H1 (cell line): Measurements from ENCODE around the gene CDT1. TPM values are rescaled to one million over a fixed set of nuclear protein-coding genes. Genes with fewer than 3 reads are reported as not detected.

Experiments used
- CTCF ChIA-PET: fragments of 300-600 bp; sonication (Branson Sonifier 250); formaldehyde crosslinking; loops from one replicate; lab custom pipeline; 2021; ENCODE audit not compliant: partially characterized antibody; lab: Charles Lee
- POLR2A ChIA-PET: fragments of 300-600 bp; sonication (Branson Sonifier 250); formaldehyde crosslinking; loops from one replicate; lab custom pipeline; 2021; ENCODE audit warnings: inconsistent platforms; ENCODE audit not compliant: partially characterized antibody; lab: Charles Lee
- DNase-seq, 2 experiments: peaks; one replicate each; pipeline versions ENCODE4 v3.0.0 to v3.0.0-alpha.2; 2010 to 2022; ENCODE audit warnings: low spot score in 2 of 2, low read depth in 1 of 2, mixed read lengths in 1 of 2
- FAIRE-seq: peaks from 2 replicates; lab custom pipeline; 2011; peaks lifted over from hg19 to GRCh38; lab: Jason Lieb, UNC
- H2AFZ ChIP-seq: 2 replicates; pipeline ENCODE4 v1.8.1; 2012; ENCODE audit warnings: low read length, inconsistent platforms
- H2AK5ac ChIP-seq: 2 replicates; pipeline ENCODE4 v1.6.1; 2013; ENCODE audit warnings: low read depth, low read length
- H2BK120ac ChIP-seq: replicated peaks from 2 replicates; pipeline ENCODE3; 2013; ENCODE audit warnings: low read depth, low read length, inconsistent platforms
- H2BK12ac ChIP-seq: 2 replicates; pipeline ENCODE4 v1.6.1; 2013; ENCODE audit warnings: low read depth, low read length
- H2BK15ac ChIP-seq: 2 replicates; pipeline ENCODE4 v1.6.1; 2013; ENCODE audit warnings: low read length
- H2BK20ac ChIP-seq: 2 replicates; pipeline ENCODE4 v1.6.1; 2013; ENCODE audit warnings: low read length
- H2BK5ac ChIP-seq: 2 replicates; pipeline ENCODE4 v1.6.1; 2013; ENCODE audit warnings: low read depth, low read length
- H3K14ac ChIP-seq: 2 replicates; pipeline ENCODE4 v1.6.1; 2013; ENCODE audit warnings: inconsistent platforms; ENCODE audit not compliant: insufficient read length
- H3K18ac ChIP-seq: 2 replicates; pipeline ENCODE4 v1.6.1; 2013; ENCODE audit warnings: low read length; ENCODE audit errors: extremely low read depth
- H3K23ac ChIP-seq: 2 replicates; pipeline ENCODE4 v1.6.1; 2013; ENCODE audit warnings: inconsistent platforms; ENCODE audit not compliant: insufficient read length
- H3K23me2 ChIP-seq: 2 replicates; pipeline ENCODE4 v1.6.1; 2013; ENCODE audit warnings: low read depth, low read length
- H3K27ac ChIP-seq: 2 replicates; pipeline ENCODE4 v1.6.1; 2011; ENCODE audit warnings: low read depth, low read length, inconsistent platforms
- H3K27me3 ChIP-seq, 4 experiments: replicated peaks in 1 of 4; 1 replicate in 1 of 4; 2 replicates in 3 of 4; pipeline versions ENCODE4 v1.6.1 to v1.8.1; 2011 to 2013; ENCODE audit warnings: low read length in 3 of 4, mild to moderate bottlenecking in 3 of 4, inconsistent platforms in 2 of 4, mixed read lengths in 2 of 4, moderate library complexity in 1 of 4; ENCODE audit not compliant: control insufficient read depth in 3 of 4, insufficient read depth in 3 of 4; ENCODE audit errors: extremely low read depth in 1 of 4
- H3K36me3 ChIP-seq, 4 experiments: 2 replicates each; pipeline versions ENCODE4 v1.6.1 to v1.8.1; 2011 to 2013; ENCODE audit warnings: mild to moderate bottlenecking in 4 of 4, low read length in 3 of 4, moderate library complexity in 2 of 4, control low read depth in 1 of 4, inconsistent platforms in 1 of 4; ENCODE audit not compliant: insufficient read depth in 4 of 4, control insufficient read depth in 2 of 4
- H3K4ac ChIP-seq: replicated peaks from 2 replicates; pipeline ENCODE3; 2013; ENCODE audit warnings: low read length, low read depth, mixed read lengths, inconsistent platforms; ENCODE audit not compliant: insufficient read length
- H3K4me1 ChIP-seq, 4 experiments: replicated peaks in 1 of 4; 1 replicate in 1 of 4; 2 replicates in 3 of 4; pipeline versions ENCODE4 v1.6.1 to v1.8.1; 2011 to 2013; ENCODE audit warnings: low read length in 3 of 4, inconsistent platforms in 2 of 4, mixed read lengths in 1 of 4; ENCODE audit not compliant: insufficient read depth in 4 of 4, control insufficient read depth in 3 of 4
- H3K4me2 ChIP-seq, 2 experiments: 2 replicates each; pipeline versions ENCODE4 v1.6.1 to v1.8.1; 2011 to 2013; ENCODE audit warnings: low read depth in 2 of 2, low read length in 2 of 2, control low read depth in 1 of 2, inconsistent platforms in 1 of 2, mild to moderate bottlenecking in 1 of 2; ENCODE audit not compliant: insufficient read depth in 1 of 2
- H3K4me3 ChIP-seq, 4 experiments: fragments of 200-600, 300-600 bp in 1 of 4; sonication (generic), shearing (Covaris generic), sonication (Bioruptor Twin) in 1 of 4; 2 replicates each; pipeline versions ENCODE4 v1.5.1 to v1.8.1; 2011 to 2016; ENCODE audit warnings: low read length in 4 of 4, low read depth in 3 of 4, control low read depth in 2 of 4, inconsistent platforms in 2 of 4, mild to moderate bottlenecking in 2 of 4, mixed read lengths in 1 of 4, moderate library complexity in 1 of 4; ENCODE audit not compliant: insufficient read depth in 2 of 4; ENCODE audit errors: extremely low read depth in 1 of 4
- H3K56ac ChIP-seq: replicated peaks from 2 replicates; pipeline ENCODE3; 2013; ENCODE audit warnings: low read depth, mild to moderate bottlenecking, mixed read lengths, low read length, inconsistent platforms; ENCODE audit not compliant: insufficient read length
- H3K79me1 ChIP-seq: 2 replicates; pipeline ENCODE4 v1.6.1; 2013; ENCODE audit warnings: low read depth, low read length, control low read depth
- H3K79me2 ChIP-seq, 2 experiments: 2 replicates each; pipeline versions ENCODE4 v1.6.1 to v1.8.1; 2012 to 2013; ENCODE audit warnings: low read length in 2 of 2, mild to moderate bottlenecking in 2 of 2, inconsistent platforms in 1 of 2; ENCODE audit not compliant: insufficient read depth in 2 of 2, control insufficient read depth in 1 of 2
- H3K9ac ChIP-seq, 4 experiments: replicated peaks in 1 of 4; 1 replicate in 1 of 4; 2 replicates in 3 of 4; pipeline versions ENCODE4 v1.6.1 to v1.8.1; 2011 to 2013; ENCODE audit warnings: low read depth in 3 of 4, low read length in 3 of 4, control low read depth in 2 of 4, mild to moderate bottlenecking in 2 of 4, moderate library complexity in 2 of 4, inconsistent platforms in 1 of 4; ENCODE audit errors: extremely low read depth in 1 of 4
- H3K9me3 ChIP-seq, 2 experiments: 2 replicates each; pipeline versions ENCODE4 v1.6.1 to v1.8.1; 2012 to 2013; ENCODE audit warnings: mild to moderate bottlenecking in 2 of 2, moderate library complexity in 2 of 2, control low read depth in 1 of 2, inconsistent platforms in 1 of 2, low read depth in 1 of 2, low read length in 1 of 2, mixed read lengths in 1 of 2; ENCODE audit not compliant: insufficient read depth in 2 of 2
- H4K20me1 ChIP-seq, 2 experiments: replicated peaks in 1 of 2; 2 replicates each; pipeline versions ENCODE3 to v1.8.1; 2011 to 2013; ENCODE audit warnings: inconsistent platforms in 2 of 2, low read length in 2 of 2, mild to moderate bottlenecking in 1 of 2; ENCODE audit not compliant: insufficient read depth in 2 of 2, control insufficient read depth in 1 of 2
- H4K5ac ChIP-seq: 2 replicates; pipeline ENCODE4 v1.6.1; 2013; ENCODE audit warnings: low read length, low read depth, mixed read lengths, inconsistent platforms; ENCODE audit not compliant: insufficient read length
- H4K8ac ChIP-seq: 2 replicates; pipeline ENCODE4 v1.8.0; 2013; ENCODE audit warnings: mild to moderate bottlenecking, moderate library complexity, low read length, inconsistent platforms; ENCODE audit not compliant: insufficient read depth; ENCODE audit errors: extremely low read depth
- H4K91ac ChIP-seq: replicated peaks from 2 replicates; pipeline ENCODE3; 2013; ENCODE audit warnings: low read length, mixed read lengths, inconsistent platforms; ENCODE audit not compliant: insufficient read length
- BCL11A ChIP-seq, 2 experiments: IDR thresholded peaks; one replicate each; pipeline ENCODE4 v1.6.1; 2011; ENCODE audit warnings: low read depth in 2 of 2, low read length in 2 of 2, mild to moderate bottlenecking in 2 of 2
- SIRT6 ChIP-seq: IDR thresholded peaks from one replicate; pipeline ENCODE4 v1.7.1; 2012; ENCODE audit warnings: low read length, inconsistent platforms
- SRF ChIP-seq: IDR thresholded peaks from 2 replicates; pipeline ENCODE4 v1.6.1; 2011; ENCODE audit warnings: mild to moderate bottlenecking, low read depth, low read length, moderate library complexity
- TEAD4 ChIP-seq: IDR thresholded peaks from 2 replicates; pipeline ENCODE4 v1.6.1; 2012; ENCODE audit warnings: low read depth, low read length, inconsistent platforms, mixed read lengths
- WGBS, 2 experiments: shearing (Covaris generic) in 1 of 2; methylation state at CpG; one replicate each; pipeline versions ENCODE4 v1.1.6 to v1.1.7; 2013 to 2015; ENCODE audit warnings: low lambda C conversion rate in 2 of 2, mixed read lengths in 2 of 2, inconsistent platforms in 1 of 2, low coverage in 1 of 2, missing lambda C conversion rate in 1 of 2; ENCODE audit not compliant: insufficient replicate concordance in 2 of 2, insufficient coverage in 1 of 2, insufficient read length in 1 of 2; ENCODE audit errors: extremely low coverage in 1 of 2, missing lambda C conversion rate in 1 of 2; 5-methylcytosine and 5-hydroxymethylcytosine counted together
- polyA plus RNA-seq, 7 experiments: library from polyadenylated mRNA; depleted of rRNA in 3 of 7; stranded (reverse) in 5 of 7; unstranded in 2 of 7; fragments of >200 nt in 5 of 7; fragments of 200-250 nt in 2 of 7; gene quantifications; 1 replicate in 5 of 7; 2 replicates in 1 of 7; 4 replicates in 1 of 7; pipeline versions ENCODE4 v1.2.1 to v1.2.3, GENCODE V29; 2011 to 2013; ENCODE audit warnings: missing spikeins in 2 of 7, mixed read lengths in 2 of 7
- total RNA-seq: library from RNA; stranded (reverse); fragmentation: NEBNext Ultra II Directional; extraction: Animal tissue kit (Norgen Biotek cat#: 25700); gene quantifications from 2 replicates; pipeline ENCODE4 v1.2.1, GENCODE V29; 2021
- TF ChIP-seq, protein P1 (sequence below): IDR thresholded peaks from 2 replicates; pipeline ENCODE4 v1.6.1; 2012; ENCODE audit warnings: inconsistent platforms

CDT1 gene
- total and polyA plus RNA-seq, 2 of the 8 experiments (the other 6 are each of a cell fraction or from before 2014, with no cell fraction given), result 76.7 to 95.4 TPM

DNA sequence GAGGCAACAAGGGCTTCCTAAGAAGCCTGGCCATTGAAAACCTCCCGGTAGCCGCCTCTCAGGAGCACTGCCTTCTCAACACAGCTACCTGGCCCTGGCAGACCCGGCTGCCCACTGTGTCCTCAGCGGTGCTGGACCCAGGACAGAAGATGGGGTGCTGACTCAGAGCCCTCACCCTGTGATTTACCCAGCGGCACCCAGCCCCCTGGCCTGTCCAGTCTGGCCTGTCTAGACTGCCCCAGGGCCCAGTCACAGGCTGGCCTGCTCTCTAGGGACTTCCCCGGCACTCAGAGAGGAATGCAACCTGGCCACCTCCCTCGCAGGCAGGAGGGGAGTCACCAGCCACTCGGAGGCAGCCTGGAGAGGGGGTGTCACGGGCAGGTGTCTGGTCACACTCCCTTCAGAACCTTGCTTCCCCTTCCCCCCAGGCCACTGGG is 38.7 kb upstream of the CDT1 start:
- FAIRE-seq, result no peak
- CTCF ChIA-PET, result interaction anchor here (1.2 to 25.0 kb wide), 8 partner anchors 9 to 48 kb away, joined by 4 to 251 read pairs (median 30); no protein-coding TSS in a partner anchor

More for the DNA sequence above, 38.7 kb upstream of the CDT1 start:
- no peak for DNase-seq
- Histone ChIP-seq H2BK12ac (0 out of 2 replicates have a peak overlapping the region, but pooled peaks have one; percentile 80), H3K4me2 (0 out of 4 replicates have a peak overlapping the region, but pooled peaks of 1 of the 2 experiments have one; percentile 31), H2BK15ac (peak overlapping the region; percentile 46; the same call in 1 of the 2 replicates), H4K5ac (no peak overlapping the region), H3K36me3 (no peaks in the 10 kb centered on the region), H3K27me3 (no peaks in the 10 kb centered on the region), H4K8ac (no peak overlapping the region), H3K23ac (no peak overlapping the region), H2AFZ (no peak overlapping the region), H3K4ac (peak overlapping the region; percentile 32), H3K4me1 (peaks cover 4 to 49% (median 37%) of the 10 kb centered on the region in 4 experiments), H4K91ac (no peak overlapping the region), H3K79me2 (peaks cover 0 to 4% of the 10 kb centered on the region in 2 experiments; a peak in 1 of 4 replicates), H3K18ac (no peak overlapping the region), H3K9ac (no peak overlapping the region), H2BK20ac (no peak overlapping the region), H3K79me1 (peaks cover 8% of the 10 kb centered on the region), H3K14ac (no peak overlapping the region), H4K20me1 (peaks cover 2 to 11% of the 10 kb centered on the region in 2 experiments), H3K9me3 (no peaks in the 10 kb centered on the region), H2AK5ac (peak overlapping the region; percentile 91; the same call in 1 of the 2 replicates), H2BK120ac (no peak overlapping the region), H3K56ac (no peak overlapping the region), H2BK5ac (peak overlapping the region; percentile 75), H3K27ac (peak overlapping the region; percentile 52; the same call in 1 of the 2 replicates), H3K4me3 (no peak overlapping the region), H3K23me2 (no peaks in the 10 kb centered on the region; the same call in 1 of the 2 replicates)
- WGBS, 2 experiments, result 89% methylated on average over 7 of the region's 9 CpGs; no CpG with 5 or more reads in 1 of the 2 experiments
- TF ChIP-seq SRF (no peak), SIRT6 (no peak), TEAD4 (0 out of 2 replicates have a peak, but pooled peaks have one; percentile 8), BCL11A (IDR thresholded peaks at IDR 0.05; ENCODE audit: low read depth in 2 of 2, low read length in 2 of 2) (no peak)
- TF ChIP-seq, protein P1, sequence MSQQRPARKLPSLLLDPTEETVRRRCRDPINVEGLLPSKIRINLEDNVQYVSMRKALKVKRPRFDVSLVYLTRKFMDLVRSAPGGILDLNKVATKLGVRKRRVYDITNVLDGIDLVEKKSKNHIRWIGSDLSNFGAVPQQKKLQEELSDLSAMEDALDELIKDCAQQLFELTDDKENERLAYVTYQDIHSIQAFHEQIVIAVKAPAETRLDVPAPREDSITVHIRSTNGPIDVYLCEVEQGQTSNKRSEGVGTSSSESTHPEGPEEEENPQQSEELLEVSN, result no peak
- POLR2A ChIA-PET, result interaction anchor here (1.1 to 4.1 kb wide), 6 partner anchors 8 to 46 kb away, joined by 3 to 22 read pairs (median 8); partner anchors contain the start of gene APRT
